Spleen (tissue), 11 donors: ENCODE results near the gene ZCCHC7. TPM values are rescaled to one million over a fixed set of nuclear protein-coding genes. Genes with fewer than 3 reads are reported as not detected.

ENCODE experiments used
- DNase-seq: peaks from one replicate; pipeline ENCODE4 v3.0.0-alpha.2; 2020
- H3K27ac ChIP-seq, 8 donors: fragments of 200-600 bp; sonication (generic) in 7 of 8; 1 replicate in 4 of 8; 2 replicates in 4 of 8; pipeline versions ENCODE4 v1.5.0 to v1.8.0; 2016 to 2021; ENCODE audit warnings: inconsistent platforms in 4 of 8, mild to moderate bottlenecking in 4 of 8, moderate library complexity in 1 of 8
- H3K27me3 ChIP-seq, 7 donors: fragments of 200-600 bp; sonication (generic) in 6 of 7; replicated peaks in 1 of 7; 1 replicate in 4 of 7; 2 replicates in 3 of 7; pipeline versions ENCODE4 v1.5.0 to v1.8.0; 2016 to 2021; ENCODE audit warnings: inconsistent platforms in 3 of 7, mild to moderate bottlenecking in 1 of 7
- H3K36me3 ChIP-seq, 6 donors: fragments of 200-600 bp; sonication (generic) in 5 of 6; 1 replicate in 4 of 6; 2 replicates in 2 of 6; pipeline versions ENCODE4 v1.5.0 to v1.8.0; 2016 to 2021; ENCODE audit warnings: inconsistent platforms in 2 of 6
- H3K4me1 ChIP-seq, 6 donors: fragments of 200-600 bp; sonication (generic) in 5 of 6; 1 replicate in 3 of 6; 2 replicates in 3 of 6; pipeline versions ENCODE4 v1.5.0 to v1.8.0; 2016 to 2021; ENCODE audit warnings: inconsistent platforms in 3 of 6
- H3K4me3 ChIP-seq, 8 donors: fragments of 200-600 bp; sonication (generic) in 7 of 8; 1 replicate in 4 of 8; 2 replicates in 4 of 8; pipeline versions ENCODE4 v1.5.0 to v1.8.0; 2016 to 2021; ENCODE audit warnings: inconsistent platforms in 4 of 8, mild to moderate bottlenecking in 4 of 8, moderate library complexity in 2 of 8
- H3K9me3 ChIP-seq, 8 donors: fragments of 200-600 bp; sonication (generic) in 7 of 8; 1 replicate in 4 of 8; 2 replicates in 4 of 8; pipeline versions ENCODE4 v1.5.0 to v1.8.0; 2016 to 2021; ENCODE audit warnings: inconsistent platforms in 4 of 8
- CTCF ChIP-seq, 11 experiments: fragments of 200-600 bp in 7 of 11; fragments of 450-650 bp in 4 of 11; sonication (generic) in 4 of 11; IDR thresholded peaks in 8 of 11; conservative IDR thresholded peaks in 3 of 11; 1 replicate in 7 of 11; 2 replicates in 4 of 11; pipeline versions ENCODE4 v1.4.0 to v1.8.0; 2016 to 2021; ENCODE audit warnings: antibody characterized with exemption in 11 of 11, inconsistent platforms in 4 of 11, mild to moderate bottlenecking in 1 of 11
- POLR2A ChIP-seq, 3 donors: fragments of 450-650 bp; IDR thresholded peaks; one replicate each; pipeline ENCODE4 v1.5.1; 2017; ENCODE audit warnings: antibody characterized with exemption in 3 of 3, mild to moderate bottlenecking in 1 of 3
- POLR2AphosphoS5 ChIP-seq, 3 donors: sonication (generic); formaldehyde crosslinking; IDR thresholded peaks; one replicate each; pipeline ENCODE4 v1.5.1; 2017; ENCODE audit warnings: antibody characterized with exemption in 3 of 3
- WGBS, 5 donors: extraction: QIAGEN DNeasy Blood & Tissue Kit in 3 of 5; methylation state at CpG; one replicate each; pipeline versions ENCODE4 v1.1.5 to v1.1.7; 2013 to 2018; 5-methylcytosine and 5-hydroxymethylcytosine counted together
- intact Hi-C: fragments of 100-400 bp; cut with DNase I; formaldehyde crosslinking; loops from one replicate; pipeline ENCODE4 v1.15.0; 2023; ENCODE audit warnings: low total_unique reads
- polyA plus RNA-seq, 3 donors: library from polyadenylated mRNA; stranded (reverse); fragments of 200-250 nt; gene quantifications; one replicate each; pipeline ENCODE4 v1.2.1, GENCODE V29; 2013
- total RNA-seq, 7 donors: library from RNA; depleted of rRNA in 3 of 7; stranded (reverse); fragments of >200 nt in 3 of 7; fragmentation: NEBNext Ultra II Directional in 4 of 7; extraction: Animal tissue kit (Norgen Biotek cat#: 25700) in 4 of 7; gene quantifications; one replicate each; pipeline versions ENCODE4 v1.1.0 to v1.2.1, GENCODE V29; 2016 to 2021
- donor health status: healthy with polysubstance abuse.
- donor health status: DM: no; HTN: no; CAD: no; lungs with moderate emphysema.
- donor health status: DM: no; HTN: no; CAD: no.
- donor health status: Bipolar disorder and iron deficiency.
- donor health status: healthy.
- donor health status: DM: no; HTN: no; CAD: no.
- donor health status: DM: yes; HTN: yes; CAD: no.

Gene ZCCHC7
- total and polyA plus RNA-seq, 10 donors = 17.0 to 50.6 (median 38.1) TPM

- H3K9me3 ChIP-seq = no peaks in the 10 kb centered on the region
- peak overlapping the region in 5 of 8 donors; percentile 37 to 71 (median 65) for H3K27ac ChIP-seq
- no peaks in the 10 kb centered on the region for H3K36me3 ChIP-seq
- peaks cover 4 to 46% (median 21%) of the 10 kb centered on the region in 6 donors for H3K4me1 ChIP-seq
- H3K27me3 ChIP-seq = no peaks in the 10 kb centered on the region
- no peak for TF ChIP-seq CTCF (IDR thresholded peaks at IDR 0.05 in 8 of 11, conservative IDR thresholded peaks at IDR 0.05 in 3 of 11)
- TF ChIP-seq POLR2A (IDR thresholded peaks at IDR 0.05) = no peak
- TF ChIP-seq POLR2AphosphoS5 (IDR thresholded peaks at IDR 0.05) = no peak
- DNase-seq = no peak
- intact Hi-C loops = no loop called here
- no peak overlapping the region for H3K4me3 ChIP-seq
- WGBS, 5 donors = 78 to 88% (median 83%) methylated on average over 4 to 6 of the region's 6 CpGs
Measured at GRCh38 chr9:37383393-37383792, 263.0 kb downstream of the ZCCHC7 start.

GRCh38 chr9:37383876-37384746 lies 263.7 kb downstream of the ZCCHC7 start:
- WGBS, 5 donors = 83 to 93% (median 89%) methylated on average over 12 of the region's 12 CpGs
- no peak for DNase-seq
- TF ChIP-seq CTCF (IDR thresholded peaks at IDR 0.05 in 8 of 11, conservative IDR thresholded peaks at IDR 0.05 in 3 of 11) (no peak), POLR2AphosphoS5 (IDR thresholded peaks at IDR 0.05) (no peak), POLR2A (IDR thresholded peaks at IDR 0.05) (no peak)
- peak overlapping the region in 1 of 8 donors; percentile 67 for H3K27ac ChIP-seq
- H3K4me3 ChIP-seq = no peak overlapping the region
- H3K9me3 ChIP-seq = no peaks in the 10 kb centered on the region
- intact Hi-C loops = no loop called here
- H3K36me3 ChIP-seq = no peaks in the 10 kb centered on the region
- H3K27me3 ChIP-seq = no peaks in the 10 kb centered on the region
- H3K4me1 ChIP-seq = peaks cover 4 to 41% (median 19%) of the 10 kb centered on the region in 6 donors

- 77 to 90% (median 87%) methylated on average over 6 of the region's 6 CpGs for WGBS, 5 donors
Measured at GRCh38 chr9:37385286-37385685, 264.9 kb downstream of the ZCCHC7 start.

More at GRCh38 chr9:37385286-37385685, 264.9 kb downstream of the ZCCHC7 start:
- DNase-seq = no peak
- Histone ChIP-seq H3K4me1 (peaks cover 4 to 43% (median 20%) of the 10 kb centered on the region in 6 donors), H3K9me3 (no peaks in the 10 kb centered on the region), H3K4me3 (no peak overlapping the region), H3K27ac (no peak overlapping the region), H3K36me3 (no peaks in the 10 kb centered on the region), H3K27me3 (no peaks in the 10 kb centered on the region)
- TF ChIP-seq CTCF (IDR thresholded peaks at IDR 0.05 in 8 of 11, conservative IDR thresholded peaks at IDR 0.05 in 3 of 11) = no peak
- TF ChIP-seq POLR2AphosphoS5 (IDR thresholded peaks at IDR 0.05) = no peak
- TF ChIP-seq POLR2A (IDR thresholded peaks at IDR 0.05) = no peak
- intact Hi-C loops = no loop called here
